K562 (cell line): ENCODE data around the gene RELA. TPM values are rescaled to one million over a fixed set of nuclear protein-coding genes. Genes with fewer than 3 reads are reported as not detected.

Experiments
- FOSL1 ChIP-seq: fragments of 200-800 bp; sonication (Bioruptor generic); conservative IDR thresholded peaks from 2 replicates; pipeline ENCODE4 v1.6.1; 2016; ENCODE audit warnings: missing genetic modification characterization, missing compliant biosample characterization
- NKRF ChIP-seq: fragments of 450-650 bp; IDR thresholded peaks from 2 replicates; pipeline ENCODE4 v1.6.1; 2016; ENCODE audit warnings: borderline replicate concordance
- NONO ChIP-seq, 2 experiments: fragments of 200-400 bp in 1 of 2; fragments of 450-650 bp in 1 of 2; formaldehyde crosslinking in 1 of 2; IDR thresholded peaks; 2 replicates each; pipeline ENCODE4 v1.6.1; 2017; ENCODE audit warnings: low read depth in 2 of 2, mild to moderate bottlenecking in 2 of 2, moderate library complexity in 2 of 2, low read length in 1 of 2
- PCBP2 ChIP-seq: fragments of 200-400 bp; formaldehyde crosslinking; IDR thresholded peaks from 2 replicates; pipeline ENCODE4 v1.6.1; 2018; ENCODE audit warnings: low read length, low read depth, mild to moderate bottlenecking, moderate library complexity; ENCODE audit not compliant: poor library complexity, severe bottlenecking
- PURB ChIP-seq: sonication (generic); formaldehyde crosslinking; IDR thresholded peaks from 2 replicates; pipeline ENCODE4 v1.9.0; 2021; ENCODE audit warnings: low read depth, mild to moderate bottlenecking, missing genetic modification reagents
- RB1 ChIP-seq: fragments of 450-650 bp; IDR thresholded peaks from 2 replicates; pipeline ENCODE4 v1.6.1; 2017; ENCODE audit warnings: low read depth, mild to moderate bottlenecking
- ZNF318 ChIP-seq, 2 experiments: fragments of 450-650 bp; IDR thresholded peaks; 2 replicates each; pipeline ENCODE4 v1.6.1; 2016; ENCODE audit warnings: mild to moderate bottlenecking in 2 of 2, borderline replicate concordance in 1 of 2, low read depth in 1 of 2, moderate library complexity in 1 of 2
- polyA plus RNA-seq, 8 experiments: library from polyadenylated mRNA; depleted of rRNA in 4 of 8; stranded (reverse) in 5 of 8; unstranded in 3 of 8; fragments of >200 nt; fragmentation: Nextera tagmentation in 2 of 8; fragmentation: Illumina TruSeq in 1 of 8; extraction: Ambion mirVana in 2 of 8; extraction: Trizol in 1 of 8; gene quantifications; 2 replicates each; pipeline versions ENCODE4 v1.2.1 to v1.2.3, GENCODE V29; 2011 to 2014; ENCODE audit warnings: inconsistent platforms in 1 of 8, missing spikeins in 1 of 8
- total RNA-seq, 7 experiments: library from RNA; depleted of rRNA in 6 of 7; stranded (reverse); fragments of >200 nt in 6 of 7; fragmentation: Illumina TruSeq in 2 of 7; extraction: Trizol in 2 of 7; gene quantifications; 2 replicates each; pipeline versions ENCODE4 v1.2.1 to v1.2.3, GENCODE V29; 2011 to 2021; ENCODE audit warnings: low replicate concordance in 1 of 7
- TF ChIP-seq, protein P1 (sequence below), 3 experiments: fragments of 200-800 bp in 1 of 3; sonication (Bioruptor generic) in 1 of 3; sonication (generic) in 1 of 3; formaldehyde crosslinking in 1 of 3; IDR thresholded peaks; 2 replicates each; pipeline versions ENCODE4 v1.6.1 to v1.8.0; 2016 to 2022; ENCODE audit warnings: mild to moderate bottlenecking in 2 of 3, missing compliant biosample characterization in 2 of 3, missing genetic modification characterization in 2 of 3, missing genetic modification reagents in 1 of 3
- TF ChIP-seq, protein P2 (sequence below), 2 experiments: fragments of 150-350 bp in 1 of 2; IDR thresholded peaks; 2 replicates each; pipeline ENCODE4 v1.6.1; 2012 to 2016; ENCODE audit warnings: low read depth in 2 of 2, low read length in 2 of 2, mild to moderate bottlenecking in 1 of 2, moderate library complexity in 1 of 2

The RELA gene
- total and polyA plus RNA-seq, 9 of the 15 experiments (the other 6 are each of a cell fraction or from before 2014, with no cell fraction given) = 6.0 to 67.4 (median 20.6) TPM

DNA sequence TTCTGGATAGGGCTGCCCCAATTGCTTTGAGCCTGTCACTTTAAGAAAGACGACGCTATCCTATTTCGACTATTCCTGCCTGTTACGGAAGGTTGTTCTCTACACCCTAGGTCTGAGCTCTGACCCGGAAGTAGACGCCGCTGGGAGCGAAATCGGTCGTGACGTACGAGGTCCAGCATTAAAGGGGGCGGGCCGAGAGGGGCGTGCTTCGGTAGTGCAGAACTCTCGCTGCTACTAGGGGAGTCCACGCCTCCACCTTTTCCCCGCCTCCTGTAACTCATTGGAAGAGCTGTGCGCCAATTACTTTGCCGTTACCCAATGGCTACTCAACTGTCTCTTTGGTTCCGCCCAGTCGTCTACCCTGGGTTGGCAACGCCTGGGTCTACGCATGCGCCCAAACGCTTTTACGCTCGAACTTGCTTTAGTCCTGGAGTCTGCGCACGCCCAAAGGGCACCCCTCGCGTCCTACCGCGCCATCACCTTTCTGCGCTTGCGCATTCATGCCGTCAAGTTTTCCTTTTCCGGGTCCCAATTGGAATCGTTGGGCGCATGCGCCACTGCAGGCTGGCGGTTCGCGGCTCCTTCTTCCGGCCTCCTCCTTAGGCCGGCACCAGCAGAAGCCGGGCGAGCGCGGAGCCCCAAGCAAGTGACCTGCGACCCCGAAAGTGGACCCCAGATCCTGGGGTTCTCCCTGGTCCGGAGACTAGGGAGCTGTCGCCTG, 47.3 kb downstream of the RELA start, which contains the start of gene PCNX3 (continued):
- no peak for TF ChIP-seq PURB (CRISPR knock-in tag)
- no peak for TF ChIP-seq PCBP2
- TF ChIP-seq NONO (IDR thresholded peaks at IDR 0.05; ENCODE audit: low read depth in 2 of 2, low read length in 1 of 2) = no peak
- peak; percentile 80; the same call in 1 of the 2 replicates for TF ChIP-seq NKRF
- TF ChIP-seq FOSL1 = no peak
- TF ChIP-seq RB1 = no peak; the same call in 1 of the 2 replicates
- TF ChIP-seq ZNF318 (IDR thresholded peaks at IDR 0.05; ENCODE audit: borderline replicate concordance in 1 of 2, low read depth in 1 of 2) = no peak
- TF ChIP-seq, protein P1, sequence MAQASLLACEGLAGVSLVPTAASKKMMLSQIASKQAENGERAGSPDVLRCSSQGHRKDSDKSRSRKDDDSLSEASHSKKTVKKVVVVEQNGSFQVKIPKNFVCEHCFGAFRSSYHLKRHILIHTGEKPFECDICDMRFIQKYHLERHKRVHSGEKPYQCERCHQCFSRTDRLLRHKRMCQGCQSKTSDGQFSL (CRISPR knock-in tag; IDR thresholded peaks at IDR 0.05) = no peak
- TF ChIP-seq, protein P1 (tag; IDR thresholded peaks at IDR 0.05) = no peak
- TF ChIP-seq, protein P2, sequence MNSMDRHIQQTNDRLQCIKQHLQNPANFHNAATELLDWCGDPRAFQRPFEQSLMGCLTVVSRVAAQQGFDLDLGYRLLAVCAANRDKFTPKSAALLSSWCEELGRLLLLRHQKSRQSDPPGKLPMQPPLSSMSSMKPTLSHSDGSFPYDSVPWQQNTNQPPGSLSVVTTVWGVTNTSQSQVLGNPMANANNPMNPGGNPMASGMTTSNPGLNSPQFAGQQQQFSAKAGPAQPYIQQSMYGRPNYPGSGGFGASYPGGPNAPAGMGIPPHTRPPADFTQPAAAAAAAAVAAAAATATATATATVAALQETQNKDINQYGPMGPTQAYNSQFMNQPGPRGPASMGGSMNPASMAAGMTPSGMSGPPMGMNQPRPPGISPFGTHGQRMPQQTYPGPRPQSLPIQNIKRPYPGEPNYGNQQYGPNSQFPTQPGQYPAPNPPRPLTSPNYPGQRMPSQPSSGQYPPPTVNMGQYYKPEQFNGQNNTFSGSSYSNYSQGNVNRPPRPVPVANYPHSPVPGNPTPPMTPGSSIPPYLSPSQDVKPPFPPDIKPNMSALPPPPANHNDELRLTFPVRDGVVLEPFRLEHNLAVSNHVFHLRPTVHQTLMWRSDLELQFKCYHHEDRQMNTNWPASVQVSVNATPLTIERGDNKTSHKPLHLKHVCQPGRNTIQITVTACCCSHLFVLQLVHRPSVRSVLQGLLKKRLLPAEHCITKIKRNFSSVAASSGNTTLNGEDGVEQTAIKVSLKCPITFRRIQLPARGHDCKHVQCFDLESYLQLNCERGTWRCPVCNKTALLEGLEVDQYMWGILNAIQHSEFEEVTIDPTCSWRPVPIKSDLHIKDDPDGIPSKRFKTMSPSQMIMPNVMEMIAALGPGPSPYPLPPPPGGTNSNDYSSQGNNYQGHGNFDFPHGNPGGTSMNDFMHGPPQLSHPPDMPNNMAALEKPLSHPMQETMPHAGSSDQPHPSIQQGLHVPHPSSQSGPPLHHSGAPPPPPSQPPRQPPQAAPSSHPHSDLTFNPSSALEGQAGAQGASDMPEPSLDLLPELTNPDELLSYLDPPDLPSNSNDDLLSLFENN (IDR thresholded peaks at IDR 0.05; ENCODE audit: low read depth in 2 of 2, low read length in 2 of 2) = peak in 1 of 2 experiments; percentile 95; a peak in 2 of 4 replicates
